Activated CD4-positive, alpha-beta T cell treated with anti-CD3 and anti-CD28 coated beads, Interleukin-2, amount 10 ng/mL, durations not matched to agents 24 days and 14 days (primary cell): ENCODE measurements around the gene CPZ. TPM values are rescaled to one million over a fixed set of nuclear protein-coding genes. Genes with fewer than 3 reads are reported as not detected.

Experiments used
- DNase-seq: peaks from one replicate; pipeline ENCODE4 v3.0.0; 2022
- H3K27ac Mint-ChIP-seq: one replicate; pipeline ENCODE4 v1.8.0; 2022; ENCODE audit warnings: mild to moderate bottlenecking, mixed read lengths
- H3K27me3 Mint-ChIP-seq: one replicate; pipeline ENCODE4 v1.8.0; 2022; ENCODE audit warnings: mixed read lengths
- H3K36me3 Mint-ChIP-seq: one replicate; pipeline ENCODE4 v1.8.0; 2022; ENCODE audit warnings: low read depth, mild to moderate bottlenecking, mixed read lengths
- H3K4me1 Mint-ChIP-seq: one replicate; pipeline ENCODE4 v1.8.0; 2021; ENCODE audit warnings: mixed read lengths
- H3K4me3 Mint-ChIP-seq: one replicate; pipeline ENCODE4 v1.8.0; 2022; ENCODE audit warnings: mild to moderate bottlenecking, moderate library complexity, mixed read lengths
- H3K9me3 Mint-ChIP-seq: one replicate; pipeline ENCODE4 v1.8.0; 2021; ENCODE audit warnings: mixed read lengths
- intact Hi-C: fragments of 100-400 bp; cut with micrococcal nuclease; formaldehyde crosslinking; loops from one replicate; pipeline ENCODE4 v1.15.1; 2023
- total RNA-seq: library from RNA; stranded (reverse); gene quantifications from 2 replicates; pipeline ENCODE4 v1.2.3, GENCODE V29; 2022

The CPZ gene
- total RNA-seq, 1 donor from 2014 or later = not detected

GRCh38 chr4:8552024-8552423 lies 40.5 kb upstream of the CPZ start:
- Mint-ChIP-seq H3K36me3 (no peaks in the 10 kb centered on the region), H3K4me1 (no peaks in the 10 kb centered on the region), H3K9me3 (no peaks in the 10 kb centered on the region), H3K27ac (no peak overlapping the region), H3K4me3 (no peak overlapping the region), H3K27me3 (no peaks in the 10 kb centered on the region)
- DNase-seq = no peak
- intact Hi-C loops = no loop called here

DNA sequence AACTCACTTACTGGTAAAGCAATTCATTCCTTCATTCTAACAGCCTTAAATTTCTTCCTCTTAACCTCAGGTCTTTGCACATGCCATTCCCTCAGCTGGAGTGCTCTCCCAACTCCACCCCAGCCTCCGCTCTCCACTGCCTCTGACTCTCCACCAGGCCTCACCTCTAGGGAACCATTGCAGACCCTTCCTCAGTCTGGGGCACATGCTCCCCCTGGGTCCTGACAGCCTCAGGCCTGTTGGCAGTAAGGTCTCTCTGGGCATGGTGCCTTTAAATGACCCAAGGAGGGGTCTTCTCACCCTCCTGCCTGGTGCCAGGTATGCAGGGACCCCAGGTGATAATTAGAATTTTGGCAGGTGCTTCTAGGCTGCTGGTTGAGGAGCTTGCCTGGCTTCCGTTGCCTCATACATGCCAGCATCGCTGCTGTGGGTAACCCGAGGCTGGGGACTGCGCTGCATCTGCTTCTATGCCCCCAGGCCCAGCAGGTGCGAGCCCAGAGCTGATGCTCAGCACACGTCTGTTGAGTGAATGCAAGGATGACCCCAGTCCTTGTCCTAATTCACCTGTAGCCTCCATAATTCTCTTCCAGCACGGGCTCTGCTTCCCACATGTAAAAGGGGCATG lies 39.9 kb upstream of the CPZ start:
- intact Hi-C loops = no loop called here
- H3K36me3 Mint-ChIP-seq = no peaks in the 10 kb centered on the region
- H3K4me3 Mint-ChIP-seq = no peak overlapping the region
- H3K27me3 Mint-ChIP-seq = no peaks in the 10 kb centered on the region
- no peak overlapping the region for H3K27ac Mint-ChIP-seq
- H3K4me1 Mint-ChIP-seq = no peaks in the 10 kb centered on the region
- no peaks in the 10 kb centered on the region for H3K9me3 Mint-ChIP-seq
- DNase-seq = no peak

- no peak for DNase-seq
- Mint-ChIP-seq H3K36me3 (no peaks in the 10 kb centered on the region), H3K4me3 (no peak overlapping the region), H3K27ac (no peak overlapping the region), H3K9me3 (no peaks in the 10 kb centered on the region), H3K4me1 (no peaks in the 10 kb centered on the region), H3K27me3 (no peaks in the 10 kb centered on the region)
- intact Hi-C loops = no loop called here
Observed at GRCh38 chr4:8553216-8553615, 39.3 kb upstream of the CPZ start.

DNA sequence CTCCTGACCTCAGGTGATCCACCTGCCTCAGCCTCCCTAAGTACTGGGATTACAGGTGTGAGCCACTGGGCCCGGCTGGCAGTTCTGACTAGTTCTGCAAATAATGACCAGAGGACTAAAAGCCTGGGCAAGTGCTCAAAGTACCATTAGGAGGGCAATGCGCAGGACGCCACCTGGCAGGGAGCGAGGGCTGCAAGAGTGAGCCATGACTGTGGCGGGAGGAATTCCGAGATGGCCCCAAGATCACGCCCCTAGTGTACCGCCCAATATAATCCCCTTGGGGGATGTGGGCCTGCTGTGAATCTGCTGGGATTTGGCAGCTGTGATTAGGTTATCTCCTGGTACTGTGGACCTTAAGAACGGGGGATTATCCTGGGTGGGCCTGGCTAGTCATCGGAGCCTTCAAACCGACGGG lies 38.6 kb upstream of the CPZ start:
- Mint-ChIP-seq H3K4me1 (no peaks in the 10 kb centered on the region), H3K36me3 (no peaks in the 10 kb centered on the region), H3K27me3 (no peaks in the 10 kb centered on the region), H3K4me3 (no peak overlapping the region), H3K9me3 (no peaks in the 10 kb centered on the region), H3K27ac (no peak overlapping the region)
- DNase-seq = no peak
- intact Hi-C loops = no loop called here

GRCh38 chr4:8554555-8555100 lies 37.9 kb upstream of the CPZ start:
- intact Hi-C loops = no loop called here
- H3K27me3 Mint-ChIP-seq = no peaks in the 10 kb centered on the region
- H3K36me3 Mint-ChIP-seq = no peaks in the 10 kb centered on the region
- H3K27ac Mint-ChIP-seq = no peak overlapping the region
- DNase-seq = no peak
- no peaks in the 10 kb centered on the region for H3K9me3 Mint-ChIP-seq
- no peaks in the 10 kb centered on the region for H3K4me1 Mint-ChIP-seq
- no peak overlapping the region for H3K4me3 Mint-ChIP-seq

DNA sequence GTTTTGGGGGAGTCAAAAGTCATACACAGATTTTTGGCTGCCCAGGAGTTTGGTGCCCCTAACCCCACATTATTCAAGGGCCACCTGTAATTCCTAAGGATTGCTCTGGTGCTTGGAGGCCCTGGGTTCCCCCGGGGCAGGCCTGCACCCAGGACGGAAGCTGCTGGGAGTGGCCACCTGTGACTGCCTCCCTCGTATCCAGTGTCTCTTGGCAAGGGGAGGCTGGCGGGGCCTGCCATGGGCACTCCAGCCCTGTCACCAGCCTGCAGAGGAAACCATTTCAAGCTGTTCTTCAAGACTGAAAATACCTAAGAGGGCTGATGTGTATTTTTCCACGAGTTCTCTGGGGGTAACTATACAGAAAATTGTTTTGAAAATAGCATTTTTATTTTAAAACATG lies 36.8 kb upstream of the CPZ start:
- no peaks in the 10 kb centered on the region for H3K4me1 Mint-ChIP-seq
- no peak for DNase-seq
- H3K27me3 Mint-ChIP-seq = no peaks in the 10 kb centered on the region
- intact Hi-C loops = no loop called here
- no peak overlapping the region for H3K27ac Mint-ChIP-seq
- H3K9me3 Mint-ChIP-seq = no peaks in the 10 kb centered on the region
- no peak overlapping the region for H3K4me3 Mint-ChIP-seq
- H3K36me3 Mint-ChIP-seq = no peaks in the 10 kb centered on the region

DNA sequence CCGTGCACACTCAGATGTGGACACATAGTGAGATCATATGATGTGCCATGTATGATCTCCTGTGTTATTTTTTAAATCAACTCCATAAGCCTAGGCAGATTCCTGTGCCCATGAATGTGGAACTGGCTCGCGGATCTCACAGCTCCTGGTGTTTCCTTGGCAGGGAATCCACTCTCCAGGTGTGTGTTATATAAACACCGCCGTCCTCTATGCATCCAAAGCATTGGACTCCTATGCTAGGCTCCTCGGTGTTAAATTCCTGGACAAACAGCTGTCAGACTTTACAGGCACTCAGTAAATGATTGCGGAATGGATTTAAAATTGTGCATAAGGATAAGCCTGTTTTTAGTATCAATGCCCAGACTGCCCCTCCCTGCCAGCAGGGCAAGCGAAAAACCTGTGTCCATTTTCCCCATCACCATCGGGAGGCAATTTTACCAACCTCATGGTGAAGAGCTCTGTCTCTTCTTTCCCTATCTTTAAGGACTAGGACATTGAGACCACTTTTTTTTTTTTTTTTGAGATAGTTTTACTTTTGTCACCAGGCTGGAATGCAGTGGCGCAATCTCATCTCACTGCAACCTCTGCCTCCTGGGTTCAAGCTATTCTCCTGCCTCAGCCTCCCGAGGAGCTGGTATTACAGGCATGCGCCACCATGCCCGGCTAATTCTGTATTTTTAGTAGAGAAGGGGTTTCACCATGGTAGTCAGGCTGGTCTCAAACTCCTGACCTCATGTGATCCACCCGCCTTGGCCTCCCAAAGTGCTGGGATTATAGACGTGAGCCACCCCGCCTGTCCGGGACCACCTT lies 36.0 kb upstream of the CPZ start:
- intact Hi-C loops = no loop called here
- Mint-ChIP-seq H3K27ac (no peak overlapping the region), H3K36me3 (no peaks in the 10 kb centered on the region), H3K4me3 (no peak overlapping the region), H3K27me3 (no peaks in the 10 kb centered on the region), H3K4me1 (no peaks in the 10 kb centered on the region), H3K9me3 (no peaks in the 10 kb centered on the region)
- DNase-seq = no peak

- H3K9me3 Mint-ChIP-seq = no peaks in the 10 kb centered on the region
- H3K27ac Mint-ChIP-seq = no peak overlapping the region
- no peak overlapping the region for H3K4me3 Mint-ChIP-seq
- intact Hi-C loops = no loop called here
- no peak for DNase-seq
- H3K36me3 Mint-ChIP-seq = no peaks in the 10 kb centered on the region
- H3K27me3 Mint-ChIP-seq = peaks cover 3% of the 10 kb centered on the region
- H3K4me1 Mint-ChIP-seq = no peaks in the 10 kb centered on the region
Observed at GRCh38 chr4:8557151-8558076, 35.2 kb upstream of the CPZ start.

- H3K36me3 Mint-ChIP-seq = no peaks in the 10 kb centered on the region
- intact Hi-C loops = no loop called here
- no peak overlapping the region for H3K27ac Mint-ChIP-seq
- no peak overlapping the region for H3K4me3 Mint-ChIP-seq
- H3K27me3 Mint-ChIP-seq = peaks cover 3% of the 10 kb centered on the region
- no peaks in the 10 kb centered on the region for H3K9me3 Mint-ChIP-seq
- H3K4me1 Mint-ChIP-seq = no peaks in the 10 kb centered on the region
- no peak for DNase-seq
Observed at GRCh38 chr4:8558080-8558960, 34.2 kb upstream of the CPZ start.

GRCh38 chr4:8559011-8559410 lies 33.6 kb upstream of the CPZ start:
- no peaks in the 10 kb centered on the region for H3K9me3 Mint-ChIP-seq
- H3K27ac Mint-ChIP-seq = no peak overlapping the region
- DNase-seq = no peak
- H3K4me3 Mint-ChIP-seq = no peak overlapping the region
- intact Hi-C loops = no loop called here
- no peaks in the 10 kb centered on the region for H3K36me3 Mint-ChIP-seq
- peaks cover 3% of the 10 kb centered on the region for H3K27me3 Mint-ChIP-seq
- no peaks in the 10 kb centered on the region for H3K4me1 Mint-ChIP-seq

- DNase-seq = no peak
- Mint-ChIP-seq H3K27ac (no peak overlapping the region), H3K27me3 (peaks cover 3% of the 10 kb centered on the region), H3K4me1 (no peaks in the 10 kb centered on the region), H3K4me3 (no peak overlapping the region), H3K36me3 (no peaks in the 10 kb centered on the region), H3K9me3 (no peaks in the 10 kb centered on the region)
- intact Hi-C loops = no loop called here
Observed at GRCh38 chr4:8559524-8560264, 32.9 kb upstream of the CPZ start.

DNA sequence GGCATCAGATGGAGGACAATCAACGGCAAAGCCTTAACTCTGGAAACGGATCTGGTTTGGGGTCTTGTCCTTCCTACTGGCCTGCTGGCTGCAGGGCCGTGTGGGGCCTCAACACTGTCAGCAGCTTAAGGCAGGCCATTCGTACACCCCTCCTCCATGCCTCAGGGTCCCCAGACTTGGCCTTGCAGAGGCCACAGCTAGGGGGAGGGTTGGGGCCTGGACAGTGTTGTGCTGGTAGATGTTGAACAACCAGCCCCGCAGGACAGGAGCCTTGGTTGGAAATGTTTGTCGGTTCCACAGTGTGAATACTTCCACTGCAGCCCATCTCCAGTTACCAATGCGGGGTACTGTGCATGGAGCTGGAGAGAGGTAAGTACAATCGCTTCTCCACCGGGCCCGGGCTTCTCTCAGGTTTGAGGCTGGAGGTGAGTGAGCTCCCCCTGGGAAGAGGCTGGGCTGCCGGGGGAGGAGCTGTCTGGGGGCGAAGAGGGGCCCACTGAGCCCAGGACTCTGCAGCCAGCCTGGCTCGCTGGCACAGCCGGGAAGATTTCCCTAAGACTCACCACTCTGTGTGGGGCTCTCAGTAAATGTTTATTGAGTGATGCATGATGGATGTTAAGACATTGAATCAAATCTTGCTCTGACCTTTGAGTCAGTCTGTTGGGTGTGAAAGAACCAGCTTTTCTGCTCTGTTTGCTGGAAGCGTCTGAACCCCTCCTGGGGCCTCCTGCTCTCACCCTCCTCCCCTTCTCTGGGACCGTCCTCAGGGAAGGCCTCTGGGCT lies 32.1 kb upstream of the CPZ start:
- Mint-ChIP-seq H3K27ac (no peak overlapping the region), H3K27me3 (peaks cover 3% of the 10 kb centered on the region), H3K9me3 (no peaks in the 10 kb centered on the region), H3K4me1 (no peaks in the 10 kb centered on the region), H3K36me3 (no peaks in the 10 kb centered on the region), H3K4me3 (no peak overlapping the region)
- no peak for DNase-seq
- intact Hi-C loops = no loop called here
